ENCODE data around the gene ULBP3.

DNA sequence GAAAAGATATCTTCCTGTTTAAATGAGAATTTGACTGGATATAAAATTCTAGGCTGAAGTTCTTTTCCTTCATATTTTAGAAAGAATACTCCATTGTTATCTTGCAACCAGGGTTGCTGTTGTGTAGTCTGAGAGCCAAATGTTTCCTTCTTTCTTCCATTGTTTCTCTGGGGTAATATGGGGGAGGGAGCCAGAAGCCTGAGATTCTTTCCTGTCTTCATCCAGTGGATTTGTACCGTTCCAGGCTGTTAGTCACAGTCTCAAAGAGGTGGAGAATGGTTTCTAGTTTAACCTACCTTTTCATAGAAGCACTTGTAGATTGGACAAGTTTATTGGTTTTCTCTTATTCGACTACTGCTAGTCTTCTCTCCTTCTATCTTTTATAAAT is 6.1 kb upstream of the ULBP3 start:
- TF ChIP-seq, protein P1, sequence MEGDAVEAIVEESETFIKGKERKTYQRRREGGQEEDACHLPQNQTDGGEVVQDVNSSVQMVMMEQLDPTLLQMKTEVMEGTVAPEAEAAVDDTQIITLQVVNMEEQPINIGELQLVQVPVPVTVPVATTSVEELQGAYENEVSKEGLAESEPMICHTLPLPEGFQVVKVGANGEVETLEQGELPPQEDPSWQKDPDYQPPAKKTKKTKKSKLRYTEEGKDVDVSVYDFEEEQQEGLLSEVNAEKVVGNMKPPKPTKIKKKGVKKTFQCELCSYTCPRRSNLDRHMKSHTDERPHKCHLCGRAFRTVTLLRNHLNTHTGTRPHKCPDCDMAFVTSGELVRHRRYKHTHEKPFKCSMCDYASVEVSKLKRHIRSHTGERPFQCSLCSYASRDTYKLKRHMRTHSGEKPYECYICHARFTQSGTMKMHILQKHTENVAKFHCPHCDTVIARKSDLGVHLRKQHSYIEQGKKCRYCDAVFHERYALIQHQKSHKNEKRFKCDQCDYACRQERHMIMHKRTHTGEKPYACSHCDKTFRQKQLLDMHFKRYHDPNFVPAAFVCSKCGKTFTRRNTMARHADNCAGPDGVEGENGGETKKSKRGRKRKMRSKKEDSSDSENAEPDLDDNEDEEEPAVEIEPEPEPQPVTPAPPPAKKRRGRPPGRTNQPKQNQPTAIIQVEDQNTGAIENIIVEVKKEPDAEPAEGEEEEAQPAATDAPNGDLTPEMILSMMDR (IDR thresholded peaks at IDR 0.05; ENCODE audit: poor library complexity, severe bottlenecking): no peak
- TF ChIP-seq EP300 (conservative IDR thresholded peaks at IDR 0.05; ENCODE audit: poor library complexity, severe bottlenecking) (no peak), SMC3 (conservative IDR thresholded peaks at IDR 0.05; ENCODE audit: poor library complexity) (no peak), RAD21 (conservative IDR thresholded peaks at IDR 0.05) (no peak), EZH2 (IDR thresholded peaks at IDR 0.05; ENCODE audit: borderline replicate concordance, insufficient read depth, low read length, poor library complexity, severe bottlenecking) (no peak), POLR2AphosphoS5 (IDR thresholded peaks at IDR 0.05) (no peak)
- TF ChIP-seq, protein P2, sequence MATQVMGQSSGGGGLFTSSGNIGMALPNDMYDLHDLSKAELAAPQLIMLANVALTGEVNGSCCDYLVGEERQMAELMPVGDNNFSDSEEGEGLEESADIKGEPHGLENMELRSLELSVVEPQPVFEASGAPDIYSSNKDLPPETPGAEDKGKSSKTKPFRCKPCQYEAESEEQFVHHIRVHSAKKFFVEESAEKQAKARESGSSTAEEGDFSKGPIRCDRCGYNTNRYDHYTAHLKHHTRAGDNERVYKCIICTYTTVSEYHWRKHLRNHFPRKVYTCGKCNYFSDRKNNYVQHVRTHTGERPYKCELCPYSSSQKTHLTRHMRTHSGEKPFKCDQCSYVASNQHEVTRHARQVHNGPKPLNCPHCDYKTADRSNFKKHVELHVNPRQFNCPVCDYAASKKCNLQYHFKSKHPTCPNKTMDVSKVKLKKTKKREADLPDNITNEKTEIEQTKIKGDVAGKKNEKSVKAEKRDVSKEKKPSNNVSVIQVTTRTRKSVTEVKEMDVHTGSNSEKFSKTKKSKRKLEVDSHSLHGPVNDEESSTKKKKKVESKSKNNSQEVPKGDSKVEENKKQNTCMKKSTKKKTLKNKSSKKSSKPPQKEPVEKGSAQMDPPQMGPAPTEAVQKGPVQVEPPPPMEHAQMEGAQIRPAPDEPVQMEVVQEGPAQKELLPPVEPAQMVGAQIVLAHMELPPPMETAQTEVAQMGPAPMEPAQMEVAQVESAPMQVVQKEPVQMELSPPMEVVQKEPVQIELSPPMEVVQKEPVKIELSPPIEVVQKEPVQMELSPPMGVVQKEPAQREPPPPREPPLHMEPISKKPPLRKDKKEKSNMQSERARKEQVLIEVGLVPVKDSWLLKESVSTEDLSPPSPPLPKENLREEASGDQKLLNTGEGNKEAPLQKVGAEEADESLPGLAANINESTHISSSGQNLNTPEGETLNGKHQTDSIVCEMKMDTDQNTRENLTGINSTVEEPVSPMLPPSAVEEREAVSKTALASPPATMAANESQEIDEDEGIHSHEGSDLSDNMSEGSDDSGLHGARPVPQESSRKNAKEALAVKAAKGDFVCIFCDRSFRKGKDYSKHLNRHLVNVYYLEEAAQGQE (IDR thresholded peaks at IDR 0.05; ENCODE audit: borderline replicate concordance): no peak
